ENCODE data around the gene KCNK4.
A peak's percentile ranks its signal among the peaks of the same experiment; 100 is the strongest.

Gene KCNK4

DNA sequence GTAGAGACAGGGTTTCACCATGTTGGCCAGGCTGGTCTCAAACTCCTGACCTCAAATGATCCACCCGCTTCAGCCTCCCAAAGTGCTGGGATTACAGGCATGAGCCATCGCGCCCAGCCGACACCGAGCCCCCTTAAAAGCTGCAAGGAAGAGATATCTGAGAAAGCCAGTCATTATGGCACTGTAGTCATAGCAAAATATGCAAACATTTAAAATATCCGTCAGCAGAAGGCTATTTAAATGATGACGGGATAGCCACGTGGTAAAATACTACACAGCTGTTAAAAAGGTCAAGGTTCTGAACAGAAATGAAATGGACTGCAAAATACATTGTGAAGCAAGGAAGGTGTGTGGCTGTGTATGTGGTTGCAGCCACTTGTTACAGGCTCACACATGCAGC lies 42.5 kb downstream of the KCNK4 start:
- Histone ChIP-seq H3K9ac (no peak overlapping the region), H3K4me3 (no peak overlapping the region), H3K4me1 (peaks cover 37 to 78% (median 71%) of the 10 kb centered on the region in 10 experiments), H3K36me3 (no peaks in the 10 kb centered on the region), H3K27me3 (no peaks in the 10 kb centered on the region), H3K27ac (peak overlapping the region in 7 of 11 experiments; percentile 28 to 93 (median 79); a peak in 8 of 22 replicates), H3K4me2 (peak overlapping the region in 2 of 11 experiments; percentile 87 to 92; a peak in 4 of 22 replicates), H3K9me3 (replicated peaks in 1 of 11) (no peaks in the 10 kb centered on the region), H4K20me1 (no peaks in the 10 kb centered on the region)
- no peak for TF ChIP-seq Cebpa-rat (IDR thresholded peaks at IDR 0.05)

GRCh38 chr11:64334764-64335735 lies 43.9 kb downstream of the KCNK4 start:
- H3K9ac ChIP-seq = peak overlapping the region in 9 of 11 experiments; percentile 31 to 68 (median 62); a peak in 17 of 22 replicates
- H3K9me3 ChIP-seq (replicated peaks in 1 of 11) = no peaks in the 10 kb centered on the region
- peak in 9 of 11 experiments; percentile 92 to 99 (median 96); a peak in 18 of 22 replicates for TF ChIP-seq Cebpa-rat (IDR thresholded peaks at IDR 0.05)
- no peaks in the 10 kb centered on the region for H3K27me3 ChIP-seq
- no peaks in the 10 kb centered on the region for H4K20me1 ChIP-seq
- H3K4me2 ChIP-seq = peak overlapping the region; percentile 39 to 87 (median 73)
- H3K4me1 ChIP-seq = peaks cover 49 to 93% (median 86%) of the 10 kb centered on the region in 10 experiments
- peak overlapping the region in 9 of 11 experiments; percentile 47 to 93 (median 78); a peak in 18 of 22 replicates for H3K27ac ChIP-seq
- H3K36me3 ChIP-seq = no peaks in the 10 kb centered on the region
- H3K4me3 ChIP-seq = peak overlapping the region in 1 of 10 experiments; percentile 39; a peak in 4 of 20 replicates

DNA sequence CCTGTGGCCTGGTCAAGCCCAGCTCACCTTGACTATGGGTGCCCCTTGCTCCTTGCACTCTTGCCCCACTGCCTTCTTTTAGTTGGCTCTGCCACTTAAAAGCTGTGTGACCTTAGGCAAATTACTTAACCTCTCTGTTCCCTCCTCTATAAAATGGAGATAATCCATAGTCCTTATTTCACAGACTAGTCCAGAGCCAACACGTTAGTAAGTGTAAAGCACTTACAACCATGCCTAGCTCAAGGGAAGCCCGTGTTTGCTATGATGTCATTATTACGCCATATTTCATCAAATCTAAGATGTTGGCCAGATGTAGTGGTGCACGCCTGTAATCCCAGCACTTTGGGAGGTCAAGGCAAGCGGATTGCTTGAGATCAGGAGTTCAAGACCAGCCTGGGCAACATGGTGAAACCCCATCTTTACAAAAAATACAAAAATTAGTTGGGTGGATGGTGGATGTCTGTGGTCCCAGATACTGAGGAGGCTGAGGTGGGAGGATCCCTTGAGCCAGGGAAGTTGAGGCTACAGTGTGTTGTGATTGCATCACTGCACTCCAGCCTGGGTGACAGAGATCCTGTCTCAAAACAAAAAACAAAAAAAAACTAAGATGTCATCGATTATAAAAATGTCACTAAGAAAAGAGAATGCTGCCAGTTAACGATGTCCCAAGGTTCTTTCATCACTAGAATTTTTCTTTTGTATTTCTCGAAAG lies 46.6 kb downstream of the KCNK4 start:
- Histone ChIP-seq H4K20me1 (no peaks in the 10 kb centered on the region), H3K4me2 (peak overlapping the region in 6 of 11 experiments; percentile 13 to 95 (median 41); a peak in 10 of 22 replicates), H3K36me3 (no peaks in the 10 kb centered on the region), H3K9ac (peak overlapping the region in 2 of 11 experiments; percentile 12 to 31; a peak in 2 of 22 replicates), H3K4me3 (no peak overlapping the region), H3K9me3 (replicated peaks in 1 of 11) (no peaks in the 10 kb centered on the region), H3K27ac (peak overlapping the region in 8 of 11 experiments; percentile 36 to 93 (median 86); a peak in 16 of 22 replicates), H3K27me3 (no peaks in the 10 kb centered on the region), H3K4me1 (peaks cover 58 to 97% (median 92%) of the 10 kb centered on the region in 10 experiments)
- TF ChIP-seq Cebpa-rat (IDR thresholded peaks at IDR 0.05) = peak in 4 of 11 experiments; percentile 4 to 77 (median 44); a peak in 4 of 22 replicates

DNA sequence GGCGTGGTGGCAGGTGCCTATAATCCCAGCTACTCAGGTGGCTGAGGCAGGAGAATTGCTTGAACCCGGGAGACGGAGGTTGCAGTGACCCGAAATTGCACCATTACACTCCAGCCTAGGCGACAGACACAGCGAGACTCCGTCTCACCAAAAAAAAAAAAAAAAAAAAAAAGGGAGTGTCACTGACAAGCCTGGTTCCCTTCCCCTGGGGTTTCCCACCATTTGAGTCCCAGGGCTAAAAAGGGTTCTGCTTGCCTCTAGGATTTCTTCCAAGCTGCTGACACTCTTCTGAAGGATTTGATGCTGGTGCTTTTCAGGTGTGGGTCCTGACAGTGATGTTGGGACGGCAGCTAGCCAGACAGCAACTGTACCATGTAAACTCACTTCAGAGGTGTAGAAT lies 47.6 kb downstream of the KCNK4 start:
- Histone ChIP-seq H3K4me1 (peaks cover 54 to 95% (median 93%) of the 10 kb centered on the region in 10 experiments), H3K4me3 (no peak overlapping the region), H3K9ac (peak overlapping the region in 5 of 11 experiments; percentile 72 to 83 (median 78); a peak in 9 of 22 replicates), H3K27ac (peak overlapping the region in 9 of 11 experiments; percentile 4 to 93 (median 83); a peak in 15 of 22 replicates), H4K20me1 (no peaks in the 10 kb centered on the region; a peak in 1 of 22 replicates), H3K9me3 (replicated peaks in 1 of 11) (no peaks in the 10 kb centered on the region), H3K4me2 (peak overlapping the region in 10 of 11 experiments; percentile 74 to 95 (median 90); a peak in 20 of 22 replicates), H3K27me3 (no peaks in the 10 kb centered on the region), H3K36me3 (no peaks in the 10 kb centered on the region)
- no peak for TF ChIP-seq Cebpa-rat (IDR thresholded peaks at IDR 0.05)

DNA sequence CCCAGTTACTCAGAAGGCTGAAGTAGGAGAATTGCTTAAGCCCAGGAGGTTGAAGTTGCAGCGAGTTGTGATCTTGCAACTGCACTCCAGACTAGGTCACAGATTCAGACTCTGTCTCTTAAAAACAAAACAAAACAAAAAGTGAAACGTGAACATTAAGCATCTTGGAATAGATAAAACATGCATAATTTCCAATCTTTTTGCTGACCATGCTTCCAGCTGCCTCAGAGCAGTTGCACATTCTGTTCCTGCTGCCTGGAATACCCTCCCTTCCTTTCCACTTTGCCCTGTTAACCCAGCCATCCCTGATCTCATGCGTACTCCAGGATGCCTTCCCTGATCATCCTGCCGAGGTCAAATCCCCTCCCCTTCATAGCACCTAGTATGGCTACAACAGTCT lies 48.2 kb downstream of the KCNK4 start:
- peak overlapping the region in 9 of 11 experiments; percentile 66 to 93 (median 83); a peak in 18 of 22 replicates for H3K27ac ChIP-seq
- 0 out of 20 replicates have a peak overlapping the region, but pooled peaks of 2 of the 10 experiments have one; percentile 50 to 51 for H3K4me3 ChIP-seq
- H3K4me1 ChIP-seq = peaks cover 54 to 94% (median 90%) of the 10 kb centered on the region in 10 experiments
- H3K27me3 ChIP-seq = no peaks in the 10 kb centered on the region
- peak overlapping the region in 9 of 11 experiments; percentile 63 to 83 (median 74); a peak in 17 of 22 replicates for H3K9ac ChIP-seq
- peak in 2 of 11 experiments; percentile 8 to 49; a peak in 2 of 22 replicates for TF ChIP-seq Cebpa-rat (IDR thresholded peaks at IDR 0.05)
- no peaks in the 10 kb centered on the region; a peak in 1 of 22 replicates for H3K36me3 ChIP-seq
- H4K20me1 ChIP-seq = no peaks in the 10 kb centered on the region; a peak in 1 of 22 replicates
- H3K4me2 ChIP-seq = peak overlapping the region; percentile 74 to 95 (median 90)
- H3K9me3 ChIP-seq (replicated peaks in 1 of 11) = no peaks in the 10 kb centered on the region

- no peaks in the 10 kb centered on the region; a peak in 1 of 22 replicates for H4K20me1 ChIP-seq
- H3K9ac ChIP-seq = peak within 1 kb of the TSS; percentile 63 to 83 (median 73); a peak in 21 of 22 replicates
- TF ChIP-seq Cebpa-rat (IDR thresholded peaks at IDR 0.05) = no peak
- H3K4me2 ChIP-seq = peak within 1 kb of the TSS; percentile 74 to 95 (median 90)
- H3K4me3 ChIP-seq = peak within 1 kb of the TSS; percentile 33 to 65 (median 50)
- H3K4me1 ChIP-seq = peaks cover 51 to 93% (median 85%) of the 10 kb centered on the region in 10 experiments
- H3K27ac ChIP-seq = peak within 1 kb of the TSS; percentile 33 to 93 (median 82); a peak in 21 of 22 replicates
- no peaks in the 10 kb centered on the region for H3K9me3 ChIP-seq (replicated peaks in 1 of 11)
- H3K27me3 ChIP-seq = no peaks in the 10 kb centered on the region
- no peaks in the 10 kb centered on the region; a peak in 2 of 22 replicates for H3K36me3 ChIP-seq
Observed at GRCh38 chr11:64339754-64340408, 48.8 kb downstream of the KCNK4 start, which contains the start of gene CCDC88B. Gene CCDC88B, plus strand, starts transcription at chr11:64340204. Its CDS starts 63 bp downstream, at chr11:64340267.

DNA sequence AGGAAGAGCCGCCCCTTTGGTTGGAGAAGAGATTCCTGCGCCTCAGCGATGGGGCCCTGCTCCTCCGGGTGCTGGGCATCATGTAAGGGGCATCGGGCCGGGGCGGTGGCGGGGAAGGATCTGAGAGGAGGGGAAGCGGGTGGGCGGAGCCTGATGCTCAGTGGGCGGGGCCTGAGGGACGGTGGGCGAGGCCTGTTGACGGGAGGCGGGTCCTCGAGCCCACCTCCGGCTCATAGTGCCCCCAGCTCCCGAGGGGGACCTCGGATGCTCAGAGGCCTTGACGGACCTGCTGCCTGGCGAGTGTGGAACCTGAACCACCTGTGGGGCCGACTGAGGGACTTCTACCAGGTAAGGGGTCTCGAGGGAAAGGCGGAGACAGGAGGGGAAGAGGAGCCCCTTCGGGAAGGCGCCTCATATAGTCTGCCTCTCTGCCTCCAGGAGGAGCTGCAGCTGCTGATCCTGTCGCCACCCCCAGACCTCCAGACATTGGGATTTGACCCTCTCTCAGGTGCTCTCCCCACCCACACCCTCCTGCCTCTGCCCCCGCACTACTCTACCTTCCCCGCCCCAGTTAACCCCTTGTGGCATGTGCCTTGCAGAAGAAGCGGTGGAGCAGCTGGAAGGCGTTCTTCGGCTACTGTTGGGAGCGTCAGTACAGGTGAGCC lies 49.7 kb downstream of the KCNK4 start:
- H3K9me3 ChIP-seq (replicated peaks in 1 of 11) = no peaks in the 10 kb centered on the region
- H3K4me1 ChIP-seq = peaks cover 43 to 95% (median 82%) of the 10 kb centered on the region in 10 experiments
- no peaks in the 10 kb centered on the region for H3K27me3 ChIP-seq
- peak overlapping the region; percentile 33 to 65 (median 50) for H3K4me3 ChIP-seq
- H3K27ac ChIP-seq = peak overlapping the region; percentile 33 to 93 (median 82); a peak in 21 of 22 replicates
- peak overlapping the region; percentile 74 to 95 (median 90) for H3K4me2 ChIP-seq
- no peak for TF ChIP-seq Cebpa-rat (IDR thresholded peaks at IDR 0.05)
- no peaks in the 10 kb centered on the region; a peak in 1 of 22 replicates for H4K20me1 ChIP-seq
- peak overlapping the region; percentile 63 to 83 (median 73); a peak in 21 of 22 replicates for H3K9ac ChIP-seq
- H3K36me3 ChIP-seq = no peaks in the 10 kb centered on the region; a peak in 2 of 22 replicates
